Measurements from ENCODE around the gene MYMX.

- TF ChIP-seq, protein P1, sequence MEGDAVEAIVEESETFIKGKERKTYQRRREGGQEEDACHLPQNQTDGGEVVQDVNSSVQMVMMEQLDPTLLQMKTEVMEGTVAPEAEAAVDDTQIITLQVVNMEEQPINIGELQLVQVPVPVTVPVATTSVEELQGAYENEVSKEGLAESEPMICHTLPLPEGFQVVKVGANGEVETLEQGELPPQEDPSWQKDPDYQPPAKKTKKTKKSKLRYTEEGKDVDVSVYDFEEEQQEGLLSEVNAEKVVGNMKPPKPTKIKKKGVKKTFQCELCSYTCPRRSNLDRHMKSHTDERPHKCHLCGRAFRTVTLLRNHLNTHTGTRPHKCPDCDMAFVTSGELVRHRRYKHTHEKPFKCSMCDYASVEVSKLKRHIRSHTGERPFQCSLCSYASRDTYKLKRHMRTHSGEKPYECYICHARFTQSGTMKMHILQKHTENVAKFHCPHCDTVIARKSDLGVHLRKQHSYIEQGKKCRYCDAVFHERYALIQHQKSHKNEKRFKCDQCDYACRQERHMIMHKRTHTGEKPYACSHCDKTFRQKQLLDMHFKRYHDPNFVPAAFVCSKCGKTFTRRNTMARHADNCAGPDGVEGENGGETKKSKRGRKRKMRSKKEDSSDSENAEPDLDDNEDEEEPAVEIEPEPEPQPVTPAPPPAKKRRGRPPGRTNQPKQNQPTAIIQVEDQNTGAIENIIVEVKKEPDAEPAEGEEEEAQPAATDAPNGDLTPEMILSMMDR (CRISPR knock-in tag; IDR thresholded peaks at IDR 0.05), result no peak
- TF ChIP-seq ZNF335 (CRISPR knock-in tag; IDR thresholded peaks at IDR 0.05), result no peak
- no peak for TF ChIP-seq ZMYM3 (CRISPR knock-in tag; IDR thresholded peaks at IDR 0.05)
- no peak for TF ChIP-seq RBAK (CRISPR knock-in tag; IDR thresholded peaks at IDR 0.05)
- no peak for TF ChIP-seq ZNF124 (CRISPR knock-in tag; IDR thresholded peaks at IDR 0.05)
- no peak for TF ChIP-seq ZNF777 (CRISPR knock-in tag; IDR thresholded peaks at IDR 0.05)
- TF ChIP-seq RXRB (CRISPR knock-in tag; IDR thresholded peaks at IDR 0.05; ENCODE audit: borderline replicate concordance), result no peak
- TF ChIP-seq, protein P2, sequence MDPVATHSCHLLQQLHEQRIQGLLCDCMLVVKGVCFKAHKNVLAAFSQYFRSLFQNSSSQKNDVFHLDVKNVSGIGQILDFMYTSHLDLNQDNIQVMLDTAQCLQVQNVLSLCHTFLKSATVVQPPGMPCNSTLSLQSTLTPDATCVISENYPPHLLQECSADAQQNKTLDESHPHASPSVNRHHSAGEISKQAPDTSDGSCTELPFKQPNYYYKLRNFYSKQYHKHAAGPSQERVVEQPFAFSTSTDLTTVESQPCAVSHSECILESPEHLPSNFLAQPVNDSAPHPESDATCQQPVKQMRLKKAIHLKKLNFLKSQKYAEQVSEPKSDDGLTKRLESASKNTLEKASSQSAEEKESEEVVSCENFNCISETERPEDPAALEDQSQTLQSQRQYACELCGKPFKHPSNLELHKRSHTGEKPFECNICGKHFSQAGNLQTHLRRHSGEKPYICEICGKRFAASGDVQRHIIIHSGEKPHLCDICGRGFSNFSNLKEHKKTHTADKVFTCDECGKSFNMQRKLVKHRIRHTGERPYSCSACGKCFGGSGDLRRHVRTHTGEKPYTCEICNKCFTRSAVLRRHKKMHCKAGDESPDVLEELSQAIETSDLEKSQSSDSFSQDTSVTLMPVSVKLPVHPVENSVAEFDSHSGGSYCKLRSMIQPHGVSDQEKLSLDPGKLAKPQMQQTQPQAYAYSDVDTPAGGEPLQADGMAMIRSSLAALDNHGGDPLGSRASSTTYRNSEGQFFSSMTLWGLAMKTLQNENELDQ (CRISPR knock-in tag; IDR thresholded peaks at IDR 0.05; ENCODE audit: borderline replicate concordance), result no peak
These were observed 28.7 kb downstream of the MYMX start for GRCh38 chr6:44245391-44245911.
